Measurements from ENCODE around the gene RIC1.

- TF ChIP-seq, protein P1, sequence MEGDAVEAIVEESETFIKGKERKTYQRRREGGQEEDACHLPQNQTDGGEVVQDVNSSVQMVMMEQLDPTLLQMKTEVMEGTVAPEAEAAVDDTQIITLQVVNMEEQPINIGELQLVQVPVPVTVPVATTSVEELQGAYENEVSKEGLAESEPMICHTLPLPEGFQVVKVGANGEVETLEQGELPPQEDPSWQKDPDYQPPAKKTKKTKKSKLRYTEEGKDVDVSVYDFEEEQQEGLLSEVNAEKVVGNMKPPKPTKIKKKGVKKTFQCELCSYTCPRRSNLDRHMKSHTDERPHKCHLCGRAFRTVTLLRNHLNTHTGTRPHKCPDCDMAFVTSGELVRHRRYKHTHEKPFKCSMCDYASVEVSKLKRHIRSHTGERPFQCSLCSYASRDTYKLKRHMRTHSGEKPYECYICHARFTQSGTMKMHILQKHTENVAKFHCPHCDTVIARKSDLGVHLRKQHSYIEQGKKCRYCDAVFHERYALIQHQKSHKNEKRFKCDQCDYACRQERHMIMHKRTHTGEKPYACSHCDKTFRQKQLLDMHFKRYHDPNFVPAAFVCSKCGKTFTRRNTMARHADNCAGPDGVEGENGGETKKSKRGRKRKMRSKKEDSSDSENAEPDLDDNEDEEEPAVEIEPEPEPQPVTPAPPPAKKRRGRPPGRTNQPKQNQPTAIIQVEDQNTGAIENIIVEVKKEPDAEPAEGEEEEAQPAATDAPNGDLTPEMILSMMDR (conservative IDR thresholded peaks at IDR 0.05) = no peak
- TF ChIP-seq EZH2 (IDR thresholded peaks at IDR 0.05; ENCODE audit: low read depth) = no peak
Measured at GRCh38 chr9:5609226-5609596, 19.7 kb upstream of the RIC1 start.
